HCT116 (cell line): Measurements from ENCODE around the gene FOXO6.
A peak's percentile ranks its signal among the peaks of the same experiment; 100 is the strongest.

ENCODE experiments used
- CEBPB ChIP-seq: IDR thresholded peaks from 2 replicates; pipeline ENCODE4 v1.6.1; 2012; ENCODE audit warnings: low read depth
- ELF1 ChIP-seq: IDR thresholded peaks from 2 replicates; pipeline ENCODE4 v1.6.1; 2012; ENCODE audit warnings: low read depth, borderline replicate concordance
- EZH2phosphoT487 ChIP-seq: fragments of 200-600 bp; IDR thresholded peaks from 2 replicates; pipeline ENCODE4 v1.6.1; 2018; ENCODE audit warnings: antibody characterized with exemption, borderline replicate concordance
- POLR2AphosphoS5 ChIP-seq: IDR thresholded peaks from 2 replicates; pipeline ENCODE4 v1.6.1; 2011; ENCODE audit warnings: mild to moderate bottlenecking, low read depth, low read length, moderate library complexity
- SP1 ChIP-seq: IDR thresholded peaks from 2 replicates; pipeline ENCODE4 v1.6.1; 2012; ENCODE audit warnings: low read depth
- YY1 ChIP-seq: IDR thresholded peaks from 2 replicates; pipeline ENCODE4 v1.6.1; 2011; ENCODE audit warnings: low read length, low read depth, moderate library complexity, mild to moderate bottlenecking; ENCODE audit not compliant: insufficient replicate concordance; ENCODE audit errors: extremely low read depth
- ZNF274 ChIP-seq: fragments of 200-500 bp; sonication (Bioruptor generic); IDR thresholded peaks from 2 replicates; pipeline ENCODE4 v1.6.1; 2014; ENCODE audit warnings: mild to moderate bottlenecking, low read depth, low read length, inconsistent platforms
- TF ChIP-seq, protein P1 (sequence below): IDR thresholded peaks from 2 replicates; pipeline ENCODE4 v1.6.1; 2012
- TF ChIP-seq, protein P2 (sequence below), 3 experiments: fragments of 200-600 bp in 1 of 3; sonication (generic) in 1 of 3; IDR thresholded peaks in 2 of 3; conservative IDR thresholded peaks in 1 of 3; 2 replicates each; pipeline ENCODE4 v1.5.1; 2012 to 2017; ENCODE audit warnings: low read depth in 2 of 3, low read length in 2 of 3, antibody characterized with exemption in 1 of 3, borderline replicate concordance in 1 of 3, control low read depth in 1 of 3, mild to moderate bottlenecking in 1 of 3, mixed read lengths in 1 of 3, mixed run types in 1 of 3, moderate library complexity in 1 of 3; ENCODE audit not compliant: insufficient read depth in 1 of 3
- TF ChIP-seq, protein P3 (sequence below): IDR thresholded peaks from 2 replicates; pipeline ENCODE4 v1.6.1; 2012; ENCODE audit warnings: low read depth

DNA sequence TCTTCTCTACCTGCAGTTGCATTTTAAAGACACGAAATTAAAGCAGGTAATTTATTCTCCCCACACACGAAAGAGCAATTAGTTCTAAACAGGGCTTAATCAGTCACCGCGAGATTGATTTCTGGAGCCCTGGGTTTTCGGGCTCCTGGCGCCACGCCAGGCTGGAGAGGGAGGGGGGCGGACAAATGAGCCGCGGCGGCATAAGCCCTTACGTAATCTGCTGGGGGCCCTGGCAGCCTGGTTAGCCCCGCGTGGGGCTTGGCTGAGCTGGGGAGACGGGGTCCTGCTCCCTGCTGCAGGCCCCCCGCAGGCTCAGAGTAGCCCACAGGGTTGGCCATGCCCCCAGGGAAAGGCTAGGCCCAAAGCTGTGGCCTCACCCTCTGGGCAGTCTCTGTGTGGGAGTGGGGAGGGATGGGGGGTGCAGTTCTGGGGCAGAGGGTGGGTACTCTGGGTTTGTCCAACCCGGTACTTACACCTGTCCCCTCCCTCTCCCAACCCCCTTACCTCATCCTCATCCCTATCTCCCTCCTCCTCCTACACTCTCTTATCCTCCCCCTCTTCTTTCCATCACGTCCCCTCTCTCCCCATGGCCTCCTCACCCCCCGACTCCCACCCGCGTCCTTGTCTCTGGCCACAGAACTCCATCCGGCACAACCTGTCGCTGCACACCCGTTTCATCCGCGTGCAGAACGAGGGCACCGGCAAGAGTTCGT is 19.9 kb downstream of the FOXO6 start:
- TF ChIP-seq ELF1: no peak
- TF ChIP-seq, protein P1, sequence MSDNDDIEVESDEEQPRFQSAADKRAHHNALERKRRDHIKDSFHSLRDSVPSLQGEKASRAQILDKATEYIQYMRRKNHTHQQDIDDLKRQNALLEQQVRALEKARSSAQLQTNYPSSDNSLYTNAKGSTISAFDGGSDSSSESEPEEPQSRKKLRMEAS: no peak
- no peak for TF ChIP-seq ZNF274
- TF ChIP-seq, protein P2, sequence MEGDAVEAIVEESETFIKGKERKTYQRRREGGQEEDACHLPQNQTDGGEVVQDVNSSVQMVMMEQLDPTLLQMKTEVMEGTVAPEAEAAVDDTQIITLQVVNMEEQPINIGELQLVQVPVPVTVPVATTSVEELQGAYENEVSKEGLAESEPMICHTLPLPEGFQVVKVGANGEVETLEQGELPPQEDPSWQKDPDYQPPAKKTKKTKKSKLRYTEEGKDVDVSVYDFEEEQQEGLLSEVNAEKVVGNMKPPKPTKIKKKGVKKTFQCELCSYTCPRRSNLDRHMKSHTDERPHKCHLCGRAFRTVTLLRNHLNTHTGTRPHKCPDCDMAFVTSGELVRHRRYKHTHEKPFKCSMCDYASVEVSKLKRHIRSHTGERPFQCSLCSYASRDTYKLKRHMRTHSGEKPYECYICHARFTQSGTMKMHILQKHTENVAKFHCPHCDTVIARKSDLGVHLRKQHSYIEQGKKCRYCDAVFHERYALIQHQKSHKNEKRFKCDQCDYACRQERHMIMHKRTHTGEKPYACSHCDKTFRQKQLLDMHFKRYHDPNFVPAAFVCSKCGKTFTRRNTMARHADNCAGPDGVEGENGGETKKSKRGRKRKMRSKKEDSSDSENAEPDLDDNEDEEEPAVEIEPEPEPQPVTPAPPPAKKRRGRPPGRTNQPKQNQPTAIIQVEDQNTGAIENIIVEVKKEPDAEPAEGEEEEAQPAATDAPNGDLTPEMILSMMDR (IDR thresholded peaks at IDR 0.05 in 2 of 3, conservative IDR thresholded peaks at IDR 0.05 in 1 of 3; ENCODE audit: borderline replicate concordance in 1 of 3, insufficient read depth in 1 of 3, low read depth in 2 of 3, low read length in 2 of 3): no peak
- no peak for TF ChIP-seq SP1
- TF ChIP-seq, protein P3, sequence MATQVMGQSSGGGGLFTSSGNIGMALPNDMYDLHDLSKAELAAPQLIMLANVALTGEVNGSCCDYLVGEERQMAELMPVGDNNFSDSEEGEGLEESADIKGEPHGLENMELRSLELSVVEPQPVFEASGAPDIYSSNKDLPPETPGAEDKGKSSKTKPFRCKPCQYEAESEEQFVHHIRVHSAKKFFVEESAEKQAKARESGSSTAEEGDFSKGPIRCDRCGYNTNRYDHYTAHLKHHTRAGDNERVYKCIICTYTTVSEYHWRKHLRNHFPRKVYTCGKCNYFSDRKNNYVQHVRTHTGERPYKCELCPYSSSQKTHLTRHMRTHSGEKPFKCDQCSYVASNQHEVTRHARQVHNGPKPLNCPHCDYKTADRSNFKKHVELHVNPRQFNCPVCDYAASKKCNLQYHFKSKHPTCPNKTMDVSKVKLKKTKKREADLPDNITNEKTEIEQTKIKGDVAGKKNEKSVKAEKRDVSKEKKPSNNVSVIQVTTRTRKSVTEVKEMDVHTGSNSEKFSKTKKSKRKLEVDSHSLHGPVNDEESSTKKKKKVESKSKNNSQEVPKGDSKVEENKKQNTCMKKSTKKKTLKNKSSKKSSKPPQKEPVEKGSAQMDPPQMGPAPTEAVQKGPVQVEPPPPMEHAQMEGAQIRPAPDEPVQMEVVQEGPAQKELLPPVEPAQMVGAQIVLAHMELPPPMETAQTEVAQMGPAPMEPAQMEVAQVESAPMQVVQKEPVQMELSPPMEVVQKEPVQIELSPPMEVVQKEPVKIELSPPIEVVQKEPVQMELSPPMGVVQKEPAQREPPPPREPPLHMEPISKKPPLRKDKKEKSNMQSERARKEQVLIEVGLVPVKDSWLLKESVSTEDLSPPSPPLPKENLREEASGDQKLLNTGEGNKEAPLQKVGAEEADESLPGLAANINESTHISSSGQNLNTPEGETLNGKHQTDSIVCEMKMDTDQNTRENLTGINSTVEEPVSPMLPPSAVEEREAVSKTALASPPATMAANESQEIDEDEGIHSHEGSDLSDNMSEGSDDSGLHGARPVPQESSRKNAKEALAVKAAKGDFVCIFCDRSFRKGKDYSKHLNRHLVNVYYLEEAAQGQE: no peak
- no peak for TF ChIP-seq CEBPB
- TF ChIP-seq YY1: no peak
- TF ChIP-seq POLR2AphosphoS5: peak; percentile 45
- no peak for TF ChIP-seq EZH2phosphoT487
